HG03045 (cell line): ENCODE data around the gene SDR42E2.
A peak's percentile ranks its signal among the peaks of the same experiment; 100 is the strongest.
"Not testable (repeated sequence)": the region's sequence is repeated elsewhere in the genome, so short reads cannot be mapped to it uniquely, and the experiment has no call there.

Source experiments
- ATAC-seq: cut with Tn5 transposase; IDR thresholded peaks from one replicate; pipeline ENCODE4 v1.9.1; 2021; ENCODE audit warnings: mild to moderate bottlenecking, moderate library complexity; ENCODE audit not compliant: unreplicated experiment

SDR42E2 gene

GRCh38 chr16:22161401-22161800, 905 bp upstream of the SDR42E2 start:
- no peak for ATAC-seq

- no peak for ATAC-seq
Measured at GRCh38 chr16:22162656-22163009, 327 bp downstream of the SDR42E2 start.

GRCh38 chr16:22163806-22164205, 1.5 kb downstream of the SDR42E2 start:
- no peak for ATAC-seq

- ATAC-seq, result no peak
Measured at GRCh38 chr16:22164482-22164881, 2.2 kb downstream of the SDR42E2 start.

- no peak for ATAC-seq
Measured at GRCh38 chr16:22165508-22166285, 3.4 kb downstream of the SDR42E2 start.

- ATAC-seq, result no peak
Measured at GRCh38 chr16:22171953-22172352, 9.6 kb downstream of the SDR42E2 start.

GRCh38 chr16:22172642-22173041, 10.3 kb downstream of the SDR42E2 start:
- ATAC-seq, result not testable (repeated sequence)

GRCh38 chr16:22174642-22175041, 12.3 kb downstream of the SDR42E2 start:
- no peak for ATAC-seq

GRCh38 chr16:22177968-22178930, 15.9 kb downstream of the SDR42E2 start:
- ATAC-seq, result no peak

- no peak for ATAC-seq
Measured at GRCh38 chr16:22181426-22181825, 19.1 kb downstream of the SDR42E2 start.

GRCh38 chr16:22181843-22182242, 19.5 kb downstream of the SDR42E2 start:
- no peak for ATAC-seq

- ATAC-seq, result no peak
Measured at GRCh38 chr16:22183335-22183734, 21.0 kb downstream of the SDR42E2 start.

GRCh38 chr16:22183901-22184614, 21.8 kb downstream of the SDR42E2 start:
- ATAC-seq, result no peak

- ATAC-seq, result no peak
Measured at GRCh38 chr16:22184615-22184968, 22.3 kb downstream of the SDR42E2 start.

GRCh38 chr16:22186517-22186916, 24.2 kb downstream of the SDR42E2 start:
- ATAC-seq, result no peak

- no peak for ATAC-seq
Measured at GRCh38 chr16:22188267-22188594, 25.9 kb downstream of the SDR42E2 start.

- ATAC-seq, result no peak
Measured at GRCh38 chr16:22188595-22189442, 26.5 kb downstream of the SDR42E2 start.

- no peak for ATAC-seq
Measured at GRCh38 chr16:22189473-22190080, 27.3 kb downstream of the SDR42E2 start.

- peak; percentile 70 for ATAC-seq
Measured at GRCh38 chr16:22190081-22190775, 27.9 kb downstream of the SDR42E2 start.
